ENCODE measurements around the gene AMDHD1. TPM values are rescaled to one million over a fixed set of nuclear protein-coding genes. Genes with fewer than 3 reads are reported as not detected.

The AMDHD1 gene
- total and polyA plus RNA-seq, 7 experiments from 2014 or later, result 0.32 to 2.4 (median 0.77) TPM

DNA sequence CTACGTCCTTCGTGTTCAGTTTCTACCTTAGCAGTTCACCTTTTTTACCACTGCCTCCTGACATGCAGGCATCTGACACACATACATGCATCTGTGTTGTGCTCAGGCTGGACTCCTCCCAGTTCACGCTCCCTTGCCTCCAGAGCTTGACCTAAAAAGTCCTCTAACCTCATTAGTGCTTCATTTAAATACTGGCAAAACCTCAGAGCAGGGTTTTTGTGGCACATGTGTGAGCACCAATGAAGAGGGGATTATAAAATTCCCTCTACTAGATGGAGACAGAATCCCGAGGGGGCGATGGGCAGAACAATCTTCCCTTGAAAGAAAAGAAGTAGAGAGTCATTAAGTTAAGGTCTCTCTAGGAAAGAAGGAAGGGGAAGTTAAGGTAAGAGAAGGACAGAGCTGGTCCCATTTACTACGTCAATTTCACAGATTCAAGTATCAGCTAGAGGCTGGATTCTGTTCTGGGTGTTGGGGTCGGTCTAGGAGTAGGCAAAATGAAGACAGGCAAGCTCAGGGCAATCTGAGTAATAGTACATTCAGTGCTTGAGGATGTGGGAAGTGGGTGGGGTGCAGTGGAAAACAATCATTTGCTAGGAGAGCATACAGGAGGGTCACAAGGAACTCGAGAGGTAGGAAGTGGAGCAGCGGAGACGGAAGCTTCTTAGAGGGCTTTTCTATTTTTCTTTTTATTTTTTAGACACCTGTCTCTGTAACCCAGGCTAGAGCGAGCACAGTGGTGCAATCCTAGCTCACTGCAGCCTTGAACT, 45.6 kb downstream of the AMDHD1 start:
- H3K27me3 ChIP-seq (ENCODE audit: control insufficient read depth in 2 of 2, insufficient read depth in 2 of 2, low read length in 2 of 2), result no peaks in the 10 kb centered on the region
- H3K36me3 ChIP-seq (ENCODE audit: control insufficient read depth in 2 of 3, insufficient read depth in 3 of 3, low read length in 3 of 3), result no peaks in the 10 kb centered on the region
- no peak overlapping the region for H3K27ac Mint-ChIP-seq
- POLR2A ChIA-PET, result no interaction called here
- H3K27ac ChIP-seq (ENCODE audit: low read depth, low read length), result no peak overlapping the region
- H3K4me3 Mint-ChIP-seq, result no peak overlapping the region
- CTCF ChIA-PET, result interaction anchor here (2.5 kb wide), 1 partner anchor 10 kb away, joined by 9 read pairs; no protein-coding TSS in a partner anchor
- no peaks in the 10 kb centered on the region for H3K4me1 ChIP-seq (ENCODE audit: control insufficient read depth in 2 of 2, insufficient read depth in 2 of 2, low read length in 2 of 2)
- intact Hi-C loops (cut with micrococcal nuclease), result no loop called here
- H3K36me3 Mint-ChIP-seq, result peaks cover 0 to 9% (median 0%) of the 10 kb centered on the region in 5 donors
- H3K4me3 ChIP-seq (ENCODE audit: low read length), result no peak overlapping the region
- peaks cover 0 to 3% (median 0%) of the 10 kb centered on the region in 7 donors for H3K4me1 Mint-ChIP-seq
- peaks cover 0 to 15% (median 0%) of the 10 kb centered on the region in 5 donors for H3K27me3 Mint-ChIP-seq
- no peak for DNase-seq
- no peaks in the 10 kb centered on the region for H3K9me3 ChIP-seq (ENCODE audit: control insufficient read depth in 2 of 3, low read length in 3 of 3)
- ATAC-seq, result no peak
- no peaks in the 10 kb centered on the region for H3K9me3 Mint-ChIP-seq

DNA sequence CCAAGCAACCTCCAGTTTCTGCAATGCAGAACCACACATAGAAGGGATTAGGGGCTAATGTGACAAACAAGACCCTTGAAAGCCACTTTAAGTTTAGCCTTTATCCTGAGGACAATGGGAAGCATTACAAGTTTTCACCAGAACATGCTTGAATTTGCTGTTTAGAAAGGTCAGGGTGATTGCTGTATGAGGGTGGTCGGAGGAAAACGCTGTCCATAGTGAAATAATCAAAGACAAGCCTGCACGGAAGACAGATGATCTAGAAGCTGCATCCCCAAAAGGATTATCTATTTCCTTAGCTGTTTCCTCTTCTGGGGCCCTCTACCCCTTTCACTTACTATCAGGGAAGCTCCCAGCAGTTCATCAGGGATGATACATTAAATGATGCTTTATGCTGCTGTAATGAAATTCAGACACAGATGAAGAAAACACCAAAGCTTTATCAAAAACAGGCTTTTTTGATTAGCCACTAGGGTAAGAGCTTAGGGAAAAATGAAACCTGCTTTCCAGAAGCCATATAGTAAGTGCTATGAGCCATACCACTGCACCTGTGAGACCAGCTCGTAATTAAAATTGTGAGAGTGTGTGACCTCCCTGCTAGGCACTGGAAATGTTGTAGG, 46.5 kb downstream of the AMDHD1 start:
- Histone ChIP-seq H3K4me3 (ENCODE audit: low read length) (no peak overlapping the region), H3K27ac (ENCODE audit: low read depth, low read length) (no peak overlapping the region), H3K27me3 (ENCODE audit: control insufficient read depth in 2 of 2, insufficient read depth in 2 of 2, low read length in 2 of 2) (no peaks in the 10 kb centered on the region), H3K9me3 (ENCODE audit: control insufficient read depth in 2 of 3, low read length in 3 of 3) (no peaks in the 10 kb centered on the region), H3K4me1 (ENCODE audit: control insufficient read depth in 2 of 2, insufficient read depth in 2 of 2, low read length in 2 of 2) (no peaks in the 10 kb centered on the region), H3K36me3 (ENCODE audit: control insufficient read depth in 2 of 3, insufficient read depth in 3 of 3, low read length in 3 of 3) (no peaks in the 10 kb centered on the region)
- CTCF ChIA-PET, result interaction anchor here (2.5 kb wide), 1 partner anchor 9 kb away, joined by 9 read pairs; no protein-coding TSS in a partner anchor
- Mint-ChIP-seq H3K4me3 (no peak overlapping the region), H3K27ac (no peak overlapping the region), H3K36me3 (peaks cover 0 to 9% (median 0%) of the 10 kb centered on the region in 5 donors), H3K9me3 (no peaks in the 10 kb centered on the region), H3K4me1 (peaks cover 0 to 3% (median 0%) of the 10 kb centered on the region in 7 donors), H3K27me3 (peaks cover 0 to 15% (median 0%) of the 10 kb centered on the region in 5 donors)
- intact Hi-C loops (cut with micrococcal nuclease), result no loop called here
- ATAC-seq (no peak), DNase-seq (no peak)
- POLR2A ChIA-PET, result no interaction called here

DNA sequence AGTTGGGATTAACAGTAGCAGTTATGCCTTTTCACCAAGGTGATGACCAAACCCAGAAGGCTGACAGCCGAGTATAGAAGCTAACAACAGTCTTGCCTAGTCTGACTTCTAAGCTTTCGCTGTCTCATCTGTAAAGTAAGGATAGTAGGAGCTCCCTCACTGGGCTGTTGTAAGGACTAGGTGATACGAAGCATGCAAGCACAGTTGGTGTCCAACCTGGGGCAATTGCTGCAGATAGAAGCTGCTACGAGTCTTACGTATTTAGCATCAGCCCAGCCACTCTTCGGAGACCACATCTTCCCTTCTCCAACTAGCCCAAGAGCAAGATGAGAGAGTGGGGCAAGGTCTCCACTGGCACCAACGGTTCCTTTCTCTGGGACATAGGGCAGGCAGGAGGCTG, 47.0 kb downstream of the AMDHD1 start:
- POLR2A ChIA-PET, result no interaction called here
- DNase-seq (no peak), ATAC-seq (no peak)
- H3K36me3 Mint-ChIP-seq, result peaks cover 0 to 9% (median 0%) of the 10 kb centered on the region in 5 donors
- peaks cover 0 to 3% (median 0%) of the 10 kb centered on the region in 7 donors for H3K4me1 Mint-ChIP-seq
- Histone ChIP-seq H3K36me3 (ENCODE audit: control insufficient read depth in 2 of 3, insufficient read depth in 3 of 3, low read length in 3 of 3) (no peaks in the 10 kb centered on the region), H3K27ac (ENCODE audit: low read depth, low read length) (no peak overlapping the region), H3K4me1 (ENCODE audit: control insufficient read depth in 2 of 2, insufficient read depth in 2 of 2, low read length in 2 of 2) (no peaks in the 10 kb centered on the region), H3K4me3 (ENCODE audit: low read length) (no peak overlapping the region), H3K9me3 (ENCODE audit: control insufficient read depth in 2 of 3, low read length in 3 of 3) (no peaks in the 10 kb centered on the region), H3K27me3 (ENCODE audit: control insufficient read depth in 2 of 2, insufficient read depth in 2 of 2, low read length in 2 of 2) (no peaks in the 10 kb centered on the region)
- H3K27me3 Mint-ChIP-seq, result peaks cover 0 to 15% (median 0%) of the 10 kb centered on the region in 5 donors
- no peaks in the 10 kb centered on the region for H3K9me3 Mint-ChIP-seq
- no peak overlapping the region for H3K4me3 Mint-ChIP-seq
- intact Hi-C loops (cut with micrococcal nuclease), result no loop called here
- CTCF ChIA-PET, result interaction anchor here (2.5 kb wide), 1 partner anchor 8 kb away, joined by 9 read pairs; no protein-coding TSS in a partner anchor
- no peak overlapping the region for H3K27ac Mint-ChIP-seq

DNA sequence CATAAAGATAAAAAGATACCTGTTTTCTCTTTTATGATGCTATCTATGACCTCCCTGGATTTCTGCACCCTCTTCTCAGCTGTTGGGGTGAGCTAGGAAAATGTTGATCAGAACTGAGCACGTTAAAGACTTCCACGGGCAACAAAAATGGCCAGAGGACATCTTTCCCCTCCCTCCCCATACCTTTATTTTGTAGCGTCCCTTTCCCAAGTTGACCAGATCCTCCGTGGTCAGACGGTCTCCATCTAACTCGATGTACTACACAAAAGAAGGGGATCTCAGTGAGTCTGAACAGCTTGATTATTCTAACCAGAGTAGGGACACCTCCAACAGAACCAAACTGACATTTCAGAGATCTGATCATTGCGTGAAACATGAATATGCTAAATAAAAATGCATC, 50.8 kb downstream of the AMDHD1 start:
- peaks cover 0 to 7% (median 0%) of the 10 kb centered on the region in 5 donors for H3K27me3 Mint-ChIP-seq
- ChIA-PET POLR2A (no interaction called here), CTCF (interaction anchor here (0.7 to 1.7 kb wide), 2 partner anchors 16 to 75 kb away, joined by 3 to 8 read pairs; no protein-coding TSS in a partner anchor)
- Histone ChIP-seq H3K9me3 (ENCODE audit: control insufficient read depth in 2 of 3, low read length in 3 of 3) (no peaks in the 10 kb centered on the region), H3K27me3 (ENCODE audit: control insufficient read depth in 2 of 2, insufficient read depth in 2 of 2, low read length in 2 of 2) (no peaks in the 10 kb centered on the region), H3K36me3 (ENCODE audit: control insufficient read depth in 2 of 3, insufficient read depth in 3 of 3, low read length in 3 of 3) (no peaks in the 10 kb centered on the region), H3K4me1 (ENCODE audit: control insufficient read depth in 2 of 2, insufficient read depth in 2 of 2, low read length in 2 of 2) (no peaks in the 10 kb centered on the region), H3K4me3 (ENCODE audit: low read length) (no peak overlapping the region), H3K27ac (ENCODE audit: low read depth, low read length) (no peak overlapping the region)
- H3K4me3 Mint-ChIP-seq, result no peak overlapping the region
- no peaks in the 10 kb centered on the region for H3K9me3 Mint-ChIP-seq
- peaks cover 0 to 8% (median 4%) of the 10 kb centered on the region in 5 donors for H3K36me3 Mint-ChIP-seq
- H3K27ac Mint-ChIP-seq, result no peak overlapping the region
- H3K4me1 Mint-ChIP-seq, result peaks cover 0 to 11% (median 3%) of the 10 kb centered on the region in 7 donors
- intact Hi-C loops (cut with micrococcal nuclease), result no loop called here
- ATAC-seq (no peak), DNase-seq (no peak)

DNA sequence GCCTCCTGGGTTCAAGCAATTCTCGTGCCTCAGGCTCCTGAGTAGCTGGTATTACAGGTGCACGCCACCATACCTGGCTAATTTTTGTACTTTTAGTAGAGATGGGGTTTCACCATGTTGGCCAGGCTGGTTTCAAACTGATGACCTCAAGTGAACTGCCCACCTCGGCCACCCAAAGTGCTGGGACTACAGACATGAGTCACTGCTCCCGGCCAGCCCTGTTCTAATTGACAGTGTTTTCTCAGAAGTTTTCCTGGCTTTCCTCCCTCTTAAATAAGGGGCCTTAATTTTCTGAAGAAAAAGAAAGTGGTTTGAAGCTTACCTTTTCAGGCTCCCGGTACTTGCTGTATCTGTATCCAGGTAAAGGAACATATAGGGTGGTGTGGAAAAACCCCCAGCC, 51.3 kb downstream of the AMDHD1 start:
- no peaks in the 10 kb centered on the region for H3K36me3 ChIP-seq (ENCODE audit: control insufficient read depth in 2 of 3, insufficient read depth in 3 of 3, low read length in 3 of 3)
- Mint-ChIP-seq H3K9me3 (no peaks in the 10 kb centered on the region), H3K36me3 (peaks cover 0 to 8% (median 4%) of the 10 kb centered on the region in 5 donors), H3K4me3 (no peak overlapping the region), H3K4me1 (peaks cover 0 to 11% (median 3%) of the 10 kb centered on the region in 7 donors), H3K27me3 (peaks cover 0 to 7% (median 0%) of the 10 kb centered on the region in 5 donors), H3K27ac (no peak overlapping the region)
- no peaks in the 10 kb centered on the region for H3K4me1 ChIP-seq (ENCODE audit: control insufficient read depth in 2 of 2, insufficient read depth in 2 of 2, low read length in 2 of 2)
- ChIA-PET POLR2A (no interaction called here), CTCF (interaction anchor here (1.7 kb wide), 1 partner anchor 76 kb away, joined by 8 read pairs; no protein-coding TSS in a partner anchor)
- no peak for ATAC-seq
- H3K4me3 ChIP-seq (ENCODE audit: low read length), result no peak overlapping the region
- H3K27me3 ChIP-seq (ENCODE audit: control insufficient read depth in 2 of 2, insufficient read depth in 2 of 2, low read length in 2 of 2), result no peaks in the 10 kb centered on the region
- intact Hi-C loops (cut with micrococcal nuclease), result no loop called here
- no peak for DNase-seq
- no peak overlapping the region for H3K27ac ChIP-seq (ENCODE audit: low read depth, low read length)
- H3K9me3 ChIP-seq (ENCODE audit: control insufficient read depth in 2 of 3, low read length in 3 of 3), result no peaks in the 10 kb centered on the region

DNA sequence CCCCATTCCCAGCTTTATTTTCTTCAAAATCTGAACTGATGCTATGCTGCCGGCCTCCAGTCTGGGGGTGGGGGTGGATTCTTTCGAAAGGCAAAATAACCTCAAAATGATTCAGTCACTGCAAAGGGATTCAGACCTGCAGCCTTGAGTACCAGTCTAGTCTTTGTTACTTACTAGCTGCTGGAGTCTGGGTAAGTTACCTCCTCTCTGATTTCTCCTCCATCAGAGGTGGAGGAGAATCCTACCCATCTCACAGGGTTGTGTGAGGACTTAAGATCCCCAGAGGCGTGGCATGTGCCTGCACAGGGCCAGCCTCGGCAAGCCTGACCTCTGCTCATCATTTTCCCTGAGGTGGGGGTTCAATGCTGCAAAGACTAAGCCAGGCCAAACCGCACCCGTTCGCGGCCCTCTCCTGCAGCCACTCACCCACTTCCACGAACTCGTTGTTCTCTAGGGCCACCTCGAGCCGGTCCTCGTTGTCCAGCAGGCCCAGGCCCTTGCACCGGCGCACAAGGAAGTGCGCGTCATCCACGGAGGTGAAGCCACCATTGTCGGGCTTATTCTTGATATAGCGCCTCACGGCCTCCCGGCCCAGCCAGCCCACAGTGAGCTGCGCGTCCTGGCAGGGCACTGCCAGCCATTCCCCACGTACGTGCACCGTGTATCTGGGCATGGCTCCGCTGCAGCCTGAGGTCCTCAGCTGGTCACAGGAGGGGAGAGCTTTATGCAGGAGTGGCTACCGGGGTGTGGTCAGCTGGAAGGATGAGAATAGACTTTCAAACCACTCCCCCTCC, 52.3 kb downstream of the AMDHD1 start:
- Histone ChIP-seq H3K27me3 (ENCODE audit: control insufficient read depth in 2 of 2, insufficient read depth in 2 of 2, low read length in 2 of 2) (no peaks in the 10 kb centered on the region), H3K27ac (ENCODE audit: low read depth, low read length) (no peak overlapping the region), H3K4me3 (ENCODE audit: low read length) (no peak overlapping the region), H3K36me3 (ENCODE audit: control insufficient read depth in 2 of 3, insufficient read depth in 3 of 3, low read length in 3 of 3) (no peaks in the 10 kb centered on the region), H3K9me3 (ENCODE audit: control insufficient read depth in 2 of 3, low read length in 3 of 3) (no peaks in the 10 kb centered on the region), H3K4me1 (ENCODE audit: control insufficient read depth in 2 of 2, insufficient read depth in 2 of 2, low read length in 2 of 2) (no peaks in the 10 kb centered on the region)
- POLR2A ChIA-PET, result no interaction called here
- peak; percentile 15 for ATAC-seq
- peaks cover 0 to 7% (median 0%) of the 10 kb centered on the region in 5 donors for H3K27me3 Mint-ChIP-seq
- CTCF ChIA-PET, result interaction anchor here (6.2 kb wide), 1 partner anchor 77 kb away, joined by 85 read pairs; no protein-coding TSS in a partner anchor
- DNase-seq, result no peak
- intact Hi-C loops (cut with micrococcal nuclease), result loop anchor here in 1 of 2 donors (5.0 kb wide), 1 partner anchor 138 kb away; the partner anchor contains the start of gene SNRPF
- H3K27ac Mint-ChIP-seq, result peak overlapping the region in 1 of 9 donors; percentile 26
- H3K9me3 Mint-ChIP-seq, result no peaks in the 10 kb centered on the region
- H3K4me3 Mint-ChIP-seq, result no peak overlapping the region
- H3K36me3 Mint-ChIP-seq, result peaks cover 3 to 12% (median 6%) of the 10 kb centered on the region in 5 donors
- peaks cover 0 to 13% (median 3%) of the 10 kb centered on the region in 7 donors for H3K4me1 Mint-ChIP-seq
